HepG2 (cell line): ENCODE data around the gene CUL1. TPM values are rescaled to one million over a fixed set of nuclear protein-coding genes. Genes with fewer than 3 reads are reported as not detected.
A peak's percentile ranks its signal among the peaks of the same experiment; 100 is the strongest.

Experiments
- ARID4A ChIP-seq: sonication (generic); formaldehyde crosslinking; IDR thresholded peaks from 2 replicates; pipeline ENCODE4 v1.5.0; 2020; ENCODE audit warnings: mild to moderate bottlenecking, missing genetic modification reagents, borderline replicate concordance
- ARNT ChIP-seq: fragments of 450-650 bp; IDR thresholded peaks from 2 replicates; pipeline ENCODE4 v1.6.1; 2017
- ETV6 ChIP-seq: sonication (generic); formaldehyde crosslinking; conservative IDR thresholded peaks from 2 replicates; pipeline ENCODE4 v1.4.0; 2020; ENCODE audit warnings: missing genetic modification reagents
- HDAC2 ChIP-seq: sonication (generic); formaldehyde crosslinking; IDR thresholded peaks from 2 replicates; pipeline ENCODE4 v1.4.0; 2020; ENCODE audit warnings: missing genetic modification reagents
- JARID2 ChIP-seq: sonication (generic); formaldehyde crosslinking; IDR thresholded peaks from 2 replicates; pipeline ENCODE4 v1.8.1; 2023; ENCODE audit warnings: missing genetic modification reagents, inconsistent platforms; ENCODE audit not compliant: insufficient replicate concordance
- MEIS2 ChIP-seq: sonication (generic); formaldehyde crosslinking; IDR thresholded peaks from 2 replicates; pipeline ENCODE4 v1.9.0; 2021; ENCODE audit warnings: mild to moderate bottlenecking, missing genetic modification reagents
- NBN ChIP-seq: fragments of 450-650 bp; conservative IDR thresholded peaks from 2 replicates; pipeline ENCODE4 v1.6.1; 2017
- NFIC ChIP-seq: IDR thresholded peaks from 2 replicates; pipeline ENCODE4 v1.6.1; 2012; ENCODE audit warnings: mild to moderate bottlenecking, low read length, inconsistent platforms
- PPARG ChIP-seq: conservative IDR thresholded peaks from 2 replicates; pipeline ENCODE4 v1.6.1; 2016; ENCODE audit warnings: missing biosample characterization, missing genetic modification reagents
- PRMT3 ChIP-seq: sonication (generic); formaldehyde crosslinking; IDR thresholded peaks from 2 replicates; pipeline ENCODE4 v1.8.1; 2022; ENCODE audit warnings: low read depth, mild to moderate bottlenecking, moderate library complexity, missing genetic modification reagents, borderline replicate concordance
- PTBP1 ChIP-seq: fragments of 200-400 bp; formaldehyde crosslinking; IDR thresholded peaks from 2 replicates; pipeline ENCODE4 v1.6.1; 2018; ENCODE audit warnings: low read length, low read depth; ENCODE audit not compliant: poor library complexity, severe bottlenecking
- ZFP41 ChIP-seq: sonication (generic); formaldehyde crosslinking; IDR thresholded peaks from 2 replicates; pipeline ENCODE4 v1.4.0; 2020; ENCODE audit warnings: mild to moderate bottlenecking, missing genetic modification reagents, borderline replicate concordance
- ZKSCAN5 ChIP-seq: sonication (generic); formaldehyde crosslinking; IDR thresholded peaks from 2 replicates; pipeline ENCODE4 v1.5.1; 2020; ENCODE audit warnings: mild to moderate bottlenecking, missing genetic modification reagents
- ZNF101 ChIP-seq: sonication (generic); formaldehyde crosslinking; IDR thresholded peaks from 2 replicates; pipeline ENCODE4 v1.4.0; 2020; ENCODE audit warnings: mild to moderate bottlenecking, low read depth, missing genetic modification reagents, borderline replicate concordance
- ZNF136 ChIP-seq: sonication (generic); formaldehyde crosslinking; IDR thresholded peaks from 2 replicates; pipeline ENCODE4 v1.8.1; 2022; ENCODE audit warnings: low read depth, mild to moderate bottlenecking, moderate library complexity, missing genetic modification reagents
- ZNF460 ChIP-seq: sonication (generic); formaldehyde crosslinking; IDR thresholded peaks from 2 replicates; pipeline ENCODE4 v1.5.1; 2020; ENCODE audit warnings: missing genetic modification reagents, mild to moderate bottlenecking, borderline replicate concordance
- ZNF496 ChIP-seq: sonication (generic); formaldehyde crosslinking; IDR thresholded peaks from 2 replicates; pipeline ENCODE4 v1.8.1; 2023; ENCODE audit warnings: mild to moderate bottlenecking, moderate library complexity, missing genetic modification reagents; ENCODE audit not compliant: insufficient replicate concordance
- ZNF564 ChIP-seq: sonication (generic); formaldehyde crosslinking; IDR thresholded peaks from 2 replicates; pipeline ENCODE4 v1.8.1; 2023; ENCODE audit warnings: mild to moderate bottlenecking, missing genetic modification reagents
- ZNF567 ChIP-seq: sonication (generic); formaldehyde crosslinking; IDR thresholded peaks from 2 replicates; pipeline ENCODE4 v1.8.1; 2023; ENCODE audit warnings: mild to moderate bottlenecking, missing genetic modification reagents, borderline replicate concordance
- ZNF616 ChIP-seq: sonication (generic); formaldehyde crosslinking; IDR thresholded peaks from 2 replicates; pipeline ENCODE4 v1.5.0; 2020; ENCODE audit warnings: low read depth, mild to moderate bottlenecking, missing genetic modification reagents
- ZNF670 ChIP-seq: sonication (generic); formaldehyde crosslinking; IDR thresholded peaks from 2 replicates; pipeline ENCODE4 v1.8.0; 2022; ENCODE audit warnings: mild to moderate bottlenecking, missing genetic modification reagents, borderline replicate concordance
- ZNF773 ChIP-seq: sonication (generic); formaldehyde crosslinking; IDR thresholded peaks from 2 replicates; pipeline ENCODE4 v1.4.0; 2020; ENCODE audit warnings: missing genetic modification reagents, borderline replicate concordance
- polyA plus RNA-seq, 8 experiments: library from polyadenylated mRNA; depleted of rRNA in 3 of 8; stranded (reverse) in 7 of 8; unstranded in 1 of 8; fragments of >200 nt; fragmentation: Illumina TruSeq in 4 of 8; extraction: Trizol in 4 of 8; gene quantifications; 2 replicates each; pipeline versions ENCODE4 v1.2.1 to v1.2.3, GENCODE V29; 2011 to 2016; ENCODE audit warnings: low read depth in 4 of 8, missing spikeins in 1 of 8, mixed read lengths in 1 of 8; ENCODE audit not compliant: insufficient read depth in 1 of 8
- total RNA-seq, 5 experiments: library from RNA; depleted of rRNA; stranded (reverse); fragments of >200 nt; fragmentation: Illumina TruSeq; extraction: Trizol; gene quantifications; 2 replicates each; pipeline ENCODE4 v1.2.3, GENCODE V29; 2016; ENCODE audit warnings: low read depth in 1 of 5
- TF ChIP-seq, protein P1 (sequence below): sonication (generic); formaldehyde crosslinking; IDR thresholded peaks from 2 replicates; pipeline ENCODE4 v1.9.0; 2021; ENCODE audit warnings: missing genetic modification reagents, borderline replicate concordance
- TF ChIP-seq, protein P2 (sequence below): sonication (generic); formaldehyde crosslinking; IDR thresholded peaks from 2 replicates; pipeline ENCODE4 v1.8.0; 2022; ENCODE audit warnings: mild to moderate bottlenecking, missing genetic modification reagents

The CUL1 gene
- total and polyA plus RNA-seq, 2 of the 13 experiments (the other 11 are each of a cell fraction or from before 2014, with no cell fraction given) = 30.1 to 45.9 TPM

DNA sequence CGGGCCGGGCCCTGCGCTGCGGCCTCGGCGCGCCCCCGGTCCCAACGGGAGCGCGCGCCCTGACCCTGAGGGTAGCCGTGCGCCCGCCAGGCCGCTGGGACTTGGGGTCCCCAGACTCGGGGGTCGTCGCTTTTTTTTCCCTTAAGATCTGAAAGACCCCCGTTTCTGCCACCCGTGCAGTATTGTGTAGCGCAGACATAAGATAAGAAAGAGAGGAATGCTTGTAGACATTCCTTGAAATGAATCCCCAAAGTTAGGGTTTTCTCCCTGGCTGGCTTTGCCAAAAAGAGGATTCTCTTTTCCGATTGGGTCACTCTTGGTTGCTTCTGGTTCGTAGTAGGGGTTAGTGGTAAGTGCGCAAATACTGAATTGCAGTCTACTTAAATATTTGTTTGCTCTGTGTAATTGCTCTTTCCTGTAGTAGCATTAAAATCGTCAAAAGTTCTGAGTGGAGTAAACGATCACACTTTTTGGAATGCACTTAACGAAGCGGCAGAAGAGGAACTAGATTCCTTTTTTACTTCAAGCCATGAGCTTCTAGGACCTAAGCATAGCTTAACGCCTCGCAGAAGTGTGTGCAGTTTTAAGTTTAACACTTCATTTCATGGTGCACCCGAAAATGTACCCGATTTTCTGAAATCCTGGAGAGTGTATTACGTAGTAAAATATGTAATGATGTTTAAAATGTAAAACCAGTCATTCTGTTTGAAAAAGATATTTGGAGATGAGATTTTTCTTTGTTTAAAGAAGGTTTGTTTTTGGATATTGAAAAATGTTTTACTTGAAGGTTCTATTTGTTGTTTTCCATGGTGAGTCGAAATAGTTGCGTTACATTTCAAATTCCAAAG is 1.3 kb downstream of the CUL1 start (continued):
- TF ChIP-seq, protein P1, sequence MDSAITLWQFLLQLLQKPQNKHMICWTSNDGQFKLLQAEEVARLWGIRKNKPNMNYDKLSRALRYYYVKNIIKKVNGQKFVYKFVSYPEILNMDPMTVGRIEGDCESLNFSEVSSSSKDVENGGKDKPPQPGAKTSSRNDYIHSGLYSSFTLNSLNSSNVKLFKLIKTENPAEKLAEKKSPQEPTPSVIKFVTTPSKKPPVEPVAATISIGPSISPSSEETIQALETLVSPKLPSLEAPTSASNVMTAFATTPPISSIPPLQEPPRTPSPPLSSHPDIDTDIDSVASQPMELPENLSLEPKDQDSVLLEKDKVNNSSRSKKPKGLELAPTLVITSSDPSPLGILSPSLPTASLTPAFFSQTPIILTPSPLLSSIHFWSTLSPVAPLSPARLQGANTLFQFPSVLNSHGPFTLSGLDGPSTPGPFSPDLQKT (CRISPR knock-in tag) = no peak
- no peak for TF ChIP-seq PRMT3 (CRISPR knock-in tag)
- 0 out of 2 replicates have a peak, but pooled peaks have one; percentile 6 for TF ChIP-seq HDAC2 (CRISPR knock-in tag)
- TF ChIP-seq ZNF101 (CRISPR knock-in tag) = no peak
- 0 out of 2 replicates have a peak, but pooled peaks have one; percentile 21 for TF ChIP-seq NFIC
- no peak for TF ChIP-seq JARID2
- TF ChIP-seq ZNF567 (CRISPR knock-in tag) = no peak
- no peak for TF ChIP-seq ARNT
- no peak for TF ChIP-seq NBN
- TF ChIP-seq PPARG (CRISPR knock-in tag) = no peak
- no peak for TF ChIP-seq ZNF616 (CRISPR knock-in tag)
- no peak for TF ChIP-seq ZNF564 (CRISPR knock-in tag)
- TF ChIP-seq PTBP1 = no peak
- TF ChIP-seq ARID4A = peak; percentile 12; the same call in 1 of the 2 replicates
- no peak for TF ChIP-seq ZNF460 (CRISPR knock-in tag)
- TF ChIP-seq ZNF136 = no peak
- no peak for TF ChIP-seq ZFP41 (CRISPR knock-in tag)
- TF ChIP-seq ZNF670 (CRISPR knock-in tag) = no peak
- TF ChIP-seq MEIS2 (CRISPR knock-in tag) = no peak
- no peak for TF ChIP-seq ETV6 (CRISPR knock-in tag)
- TF ChIP-seq, protein P2, sequence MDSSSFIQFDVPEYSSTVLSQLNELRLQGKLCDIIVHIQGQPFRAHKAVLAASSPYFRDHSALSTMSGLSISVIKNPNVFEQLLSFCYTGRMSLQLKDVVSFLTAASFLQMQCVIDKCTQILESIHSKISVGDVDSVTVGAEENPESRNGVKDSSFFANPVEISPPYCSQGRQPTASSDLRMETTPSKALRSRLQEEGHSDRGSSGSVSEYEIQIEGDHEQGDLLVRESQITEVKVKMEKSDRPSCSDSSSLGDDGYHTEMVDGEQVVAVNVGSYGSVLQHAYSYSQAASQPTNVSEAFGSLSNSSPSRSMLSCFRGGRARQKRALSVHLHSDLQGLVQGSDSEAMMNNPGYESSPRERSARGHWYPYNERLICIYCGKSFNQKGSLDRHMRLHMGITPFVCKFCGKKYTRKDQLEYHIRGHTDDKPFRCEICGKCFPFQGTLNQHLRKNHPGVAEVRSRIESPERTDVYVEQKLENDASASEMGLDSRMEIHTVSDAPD = no peak
- no peak for TF ChIP-seq ZKSCAN5 (CRISPR knock-in tag)
- TF ChIP-seq ZNF496 (CRISPR knock-in tag) = no peak
- TF ChIP-seq ZNF773 = no peak
